PC-9 (cell line): ENCODE measurements around the gene COL23A1.

Experiments
- EZH2 ChIP-seq: fragments of 200-600 bp; sonication (generic); IDR thresholded peaks from 2 replicates; pipeline ENCODE4 v1.8.0; 2017; ENCODE audit warnings: antibody characterized with exemption, low read depth
- TF ChIP-seq, protein P1 (sequence below): fragments of 200-600 bp; sonication (generic); conservative IDR thresholded peaks from 2 replicates; pipeline ENCODE4 v1.6.1; 2017; ENCODE audit warnings: mixed run types, antibody characterized with exemption, mild to moderate bottlenecking, moderate library complexity

DNA sequence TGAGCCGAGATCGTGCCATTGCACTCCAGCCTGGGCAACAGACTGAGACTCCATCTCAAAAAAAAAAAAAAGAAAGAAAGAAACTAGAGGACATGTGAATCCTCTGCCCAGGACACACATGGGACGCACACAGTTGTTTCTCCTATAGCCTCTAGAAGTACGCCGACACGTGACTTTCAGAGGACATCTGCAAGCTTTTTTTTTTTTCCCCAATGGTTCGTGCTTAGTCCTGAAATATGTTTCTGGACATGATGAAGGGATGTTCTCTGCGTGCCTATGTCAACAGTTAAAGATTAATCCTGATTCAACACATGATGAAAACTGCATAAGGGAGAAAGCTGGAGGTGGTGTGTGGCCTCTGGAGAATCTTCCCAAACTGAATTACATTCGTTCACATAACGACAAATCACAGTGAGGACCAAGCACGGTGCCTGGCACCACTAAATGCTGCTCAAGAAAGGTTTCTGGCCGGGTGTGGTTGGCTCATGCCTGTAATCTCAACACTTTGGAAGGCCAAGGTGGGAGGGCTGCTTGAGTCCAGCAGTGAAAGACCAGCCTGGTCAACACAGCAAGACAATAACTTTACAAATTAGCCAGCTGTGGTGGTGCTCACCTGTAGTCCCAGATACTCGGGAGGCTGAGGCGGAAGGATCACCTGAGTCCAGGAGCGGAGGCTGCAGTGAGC, 9.8 kb downstream of the COL23A1 start:
- TF ChIP-seq, protein P1, sequence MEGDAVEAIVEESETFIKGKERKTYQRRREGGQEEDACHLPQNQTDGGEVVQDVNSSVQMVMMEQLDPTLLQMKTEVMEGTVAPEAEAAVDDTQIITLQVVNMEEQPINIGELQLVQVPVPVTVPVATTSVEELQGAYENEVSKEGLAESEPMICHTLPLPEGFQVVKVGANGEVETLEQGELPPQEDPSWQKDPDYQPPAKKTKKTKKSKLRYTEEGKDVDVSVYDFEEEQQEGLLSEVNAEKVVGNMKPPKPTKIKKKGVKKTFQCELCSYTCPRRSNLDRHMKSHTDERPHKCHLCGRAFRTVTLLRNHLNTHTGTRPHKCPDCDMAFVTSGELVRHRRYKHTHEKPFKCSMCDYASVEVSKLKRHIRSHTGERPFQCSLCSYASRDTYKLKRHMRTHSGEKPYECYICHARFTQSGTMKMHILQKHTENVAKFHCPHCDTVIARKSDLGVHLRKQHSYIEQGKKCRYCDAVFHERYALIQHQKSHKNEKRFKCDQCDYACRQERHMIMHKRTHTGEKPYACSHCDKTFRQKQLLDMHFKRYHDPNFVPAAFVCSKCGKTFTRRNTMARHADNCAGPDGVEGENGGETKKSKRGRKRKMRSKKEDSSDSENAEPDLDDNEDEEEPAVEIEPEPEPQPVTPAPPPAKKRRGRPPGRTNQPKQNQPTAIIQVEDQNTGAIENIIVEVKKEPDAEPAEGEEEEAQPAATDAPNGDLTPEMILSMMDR: no peak
- TF ChIP-seq EZH2: no peak
